KOPT-K1 (cell line): Measurements from ENCODE around the gene FOXL2.
"Not testable (repeated sequence)": the region's sequence is repeated elsewhere in the genome, so short reads cannot be mapped to it uniquely, and the experiment has no call there.

Experiments
- H3K27ac ChIP-seq: fragments of 200-600 bp; sonication (generic); 2 replicates; pipeline ENCODE4 v1.5.1; 2016; ENCODE audit warnings: antibody characterized with exemption, mild to moderate bottlenecking, low read depth, low read length; ENCODE audit not compliant: poor library complexity, severe bottlenecking
- H3K36me3 ChIP-seq: fragments of 200-600 bp; sonication (generic); 2 replicates; pipeline ENCODE4 v1.5.1; 2017; ENCODE audit warnings: antibody characterized with exemption, mild to moderate bottlenecking, low read length, moderate library complexity; ENCODE audit not compliant: insufficient read depth
- H3K9me3 ChIP-seq: fragments of 200-600 bp; sonication (generic); 2 replicates; pipeline ENCODE4 v1.5.1; 2017; ENCODE audit warnings: antibody characterized with exemption, low read length, mild to moderate bottlenecking; ENCODE audit not compliant: insufficient read depth, poor library complexity, severe bottlenecking

The FOXL2 gene

DNA sequence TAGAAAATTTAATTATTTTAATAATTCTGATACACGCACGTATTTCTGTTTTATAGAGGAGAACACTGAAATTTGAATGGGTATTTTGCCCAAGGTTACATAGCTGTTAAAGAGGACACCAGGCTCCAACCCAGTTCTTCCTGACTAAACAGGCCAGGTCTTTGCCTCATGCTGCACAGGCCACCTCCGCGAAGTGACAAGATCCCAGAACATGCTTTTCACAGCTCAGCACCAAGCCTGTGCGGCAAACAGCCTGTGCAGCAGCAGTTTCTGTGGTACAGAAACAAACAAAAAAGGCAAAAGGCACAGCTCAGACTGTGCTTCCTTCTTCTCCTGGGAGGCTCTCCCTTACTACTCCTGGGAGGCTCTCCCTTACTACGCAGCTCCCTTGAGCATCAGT, 6.5 kb downstream of the FOXL2 start:
- peaks cover 13% of the 10 kb centered on the region for H3K9me3 ChIP-seq
- no peaks in the 10 kb centered on the region for H3K36me3 ChIP-seq
- no peak overlapping the region for H3K27ac ChIP-seq

GRCh38 chr3:138939561-138940241, 7.2 kb downstream of the FOXL2 start:
- Histone ChIP-seq H3K27ac (no peak overlapping the region), H3K9me3 (peaks cover 5% of the 10 kb centered on the region), H3K36me3 (no peaks in the 10 kb centered on the region)

DNA sequence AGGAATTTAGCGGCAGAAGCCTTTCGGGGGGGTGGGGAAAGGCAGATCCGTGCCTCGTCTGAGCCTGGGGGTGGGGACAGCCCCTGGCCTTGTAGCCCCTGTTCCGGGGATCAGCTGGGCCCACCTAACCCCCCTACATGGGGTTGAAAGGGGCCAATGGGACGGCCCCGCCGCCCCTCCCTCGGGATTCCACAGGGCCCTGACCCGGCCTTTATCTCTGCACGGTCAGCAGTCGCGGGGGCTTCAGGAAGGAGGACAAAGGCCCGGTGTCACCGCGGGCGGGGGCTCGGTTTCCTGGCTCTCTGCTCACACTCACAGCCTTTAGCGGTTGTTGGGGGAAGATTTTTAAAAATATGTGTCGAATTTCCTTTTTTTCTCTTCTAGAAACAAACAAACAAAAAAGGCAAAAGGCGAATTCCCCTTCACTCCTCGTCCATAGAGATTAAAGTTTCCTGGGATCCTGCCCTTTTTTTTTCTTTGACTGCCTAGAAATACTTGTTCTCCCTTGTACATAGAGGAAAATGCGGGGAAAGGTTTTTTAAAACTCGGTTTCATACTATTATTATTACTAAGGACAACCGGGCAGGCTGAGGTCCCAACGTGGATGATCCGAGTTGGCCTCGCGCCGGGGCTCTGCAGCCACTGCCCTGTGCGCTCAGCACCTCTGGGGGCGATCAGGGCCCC, 7.9 kb downstream of the FOXL2 start:
- no peak overlapping the region for H3K27ac ChIP-seq
- H3K36me3 ChIP-seq: no peaks in the 10 kb centered on the region
- no peaks in the 10 kb centered on the region for H3K9me3 ChIP-seq

DNA sequence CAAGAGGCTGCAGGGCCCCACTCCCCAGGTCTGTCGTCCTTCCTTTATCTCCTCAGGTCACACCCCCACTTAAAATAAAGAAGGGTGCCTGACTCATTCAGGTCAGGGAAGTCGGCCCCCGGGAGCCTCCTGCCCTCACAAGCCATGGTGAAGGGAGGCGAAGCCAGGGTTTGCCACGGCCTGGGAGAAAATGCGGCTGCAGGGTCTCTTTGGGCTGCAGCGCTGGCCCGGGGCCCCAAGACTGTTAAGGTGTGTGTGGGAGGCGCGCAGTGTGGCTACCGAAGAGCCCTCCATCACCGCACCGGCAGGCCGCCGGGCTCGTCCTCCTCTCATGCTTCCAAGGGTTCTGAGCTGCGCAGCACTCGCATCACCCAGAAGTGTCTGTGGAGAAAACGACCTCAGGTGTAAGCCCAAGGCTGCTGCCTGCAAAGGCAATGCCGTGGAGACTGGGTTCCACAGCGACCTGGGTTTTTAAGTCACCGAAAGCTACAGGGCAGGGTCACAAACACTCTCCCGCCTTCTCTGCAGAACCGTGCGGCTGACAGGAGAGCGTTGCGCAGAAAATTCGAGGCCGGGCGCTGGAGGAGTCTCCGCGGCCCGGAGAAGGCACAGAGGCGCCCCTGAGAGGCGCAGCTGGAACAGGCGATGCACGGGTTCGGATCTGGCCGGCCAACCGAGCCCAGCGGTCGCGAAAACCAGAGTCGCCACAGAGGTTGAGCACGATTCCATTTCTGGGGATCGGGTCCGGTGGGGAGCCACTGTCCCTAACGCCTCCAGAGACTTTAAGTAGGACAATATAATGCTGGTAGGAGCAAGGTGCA, 8.7 kb downstream of the FOXL2 start:
- Histone ChIP-seq H3K9me3 (no peaks in the 10 kb centered on the region), H3K27ac (no peak overlapping the region), H3K36me3 (no peaks in the 10 kb centered on the region)

DNA sequence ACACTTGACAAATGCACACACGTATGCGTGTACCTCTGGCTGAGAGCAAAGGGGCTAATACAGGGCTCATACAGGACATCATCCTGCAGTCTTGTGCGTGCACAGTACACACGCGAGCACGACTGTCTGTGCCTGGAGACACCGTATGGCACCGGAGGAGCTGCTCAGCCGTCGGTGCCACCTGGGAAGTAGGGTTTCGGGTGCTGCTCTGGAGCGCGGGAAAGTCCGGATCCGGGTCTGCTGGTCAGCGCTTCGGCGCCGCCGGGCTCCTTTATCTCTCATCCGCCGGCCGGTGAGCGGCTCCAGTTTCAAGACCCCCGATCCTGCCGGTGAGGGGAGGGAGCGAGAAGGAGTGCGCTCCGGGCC, 9.3 kb downstream of the FOXL2 start:
- H3K36me3 ChIP-seq: no peaks in the 10 kb centered on the region
- H3K27ac ChIP-seq: no peak overlapping the region
- H3K9me3 ChIP-seq: no peaks in the 10 kb centered on the region

- Histone ChIP-seq H3K27ac (no peak overlapping the region), H3K9me3 (no peaks in the 10 kb centered on the region), H3K36me3 (no peaks in the 10 kb centered on the region)
These were observed 9.9 kb downstream of the FOXL2 start for GRCh38 chr3:138936741-138937689.

DNA sequence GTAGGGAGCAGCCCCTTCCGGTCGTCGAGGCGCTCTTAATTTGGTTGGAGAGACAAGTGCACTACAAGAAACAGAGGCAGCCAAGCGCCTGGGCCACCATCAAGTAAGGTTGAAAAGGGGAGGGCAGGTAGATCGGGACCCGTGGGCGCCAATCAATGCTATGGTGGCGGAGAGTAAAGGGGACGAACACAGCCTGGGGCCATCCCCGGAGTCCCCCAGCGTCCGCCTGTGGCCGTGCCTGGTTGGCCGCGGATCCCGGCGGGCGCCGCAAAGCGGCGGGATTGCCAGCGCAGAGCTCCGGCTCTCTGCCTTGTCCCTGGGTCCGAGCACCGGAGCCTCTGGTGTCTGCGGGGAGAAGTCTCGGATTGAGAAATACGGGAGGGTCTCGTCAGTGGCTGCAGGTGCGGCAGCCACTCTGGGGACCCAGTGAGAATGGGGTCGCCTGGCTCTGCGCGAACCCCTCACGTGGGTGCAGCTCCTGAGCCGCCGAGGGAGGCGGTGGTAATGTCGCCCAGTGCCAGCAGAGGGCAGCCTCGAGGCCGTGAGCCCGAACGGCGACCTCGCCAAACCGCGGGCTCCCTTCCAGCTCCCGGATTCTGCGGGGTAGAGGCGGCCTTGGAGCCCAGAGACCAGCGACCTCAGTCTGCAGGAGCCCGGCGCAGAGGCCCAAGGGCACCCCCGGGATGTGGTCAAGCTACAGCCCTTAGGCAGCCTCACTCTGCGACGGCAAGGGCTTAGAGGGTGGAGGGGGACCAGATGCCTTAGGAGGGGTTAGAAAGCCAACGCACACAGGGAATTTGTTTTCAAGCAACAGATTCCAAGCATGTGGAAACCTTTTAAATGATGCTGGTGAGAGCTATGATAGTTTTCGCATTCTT, 10.8 kb downstream of the FOXL2 start:
- Histone ChIP-seq H3K9me3 (no peaks in the 10 kb centered on the region), H3K27ac (no peak overlapping the region)

GRCh38 chr3:138935505-138935862, 11.5 kb downstream of the FOXL2 start:
- no peaks in the 10 kb centered on the region for H3K36me3 ChIP-seq
- H3K9me3 ChIP-seq: no peaks in the 10 kb centered on the region
- H3K27ac ChIP-seq: no peak overlapping the region

More for the DNA sequence above, 10.8 kb downstream of the FOXL2 start:
- no peaks in the 10 kb centered on the region for H3K36me3 ChIP-seq

GRCh38 chr3:138933981-138934691, 12.8 kb downstream of the FOXL2 start:
- Histone ChIP-seq H3K27ac (no peak overlapping the region), H3K36me3 (no peaks in the 10 kb centered on the region), H3K9me3 (no peaks in the 10 kb centered on the region)

GRCh38 chr3:138933068-138933668, 13.8 kb downstream of the FOXL2 start:
- Histone ChIP-seq H3K36me3 (no peaks in the 10 kb centered on the region), H3K27ac (no peak overlapping the region), H3K9me3 (no peaks in the 10 kb centered on the region)

- H3K36me3 ChIP-seq: no peaks in the 10 kb centered on the region
- H3K9me3 ChIP-seq: no peaks in the 10 kb centered on the region
- H3K27ac ChIP-seq: no peak overlapping the region
These were observed 18.1 kb downstream of the FOXL2 start for GRCh38 chr3:138928727-138929372.

- Histone ChIP-seq H3K36me3 (no peaks in the 10 kb centered on the region), H3K9me3 (no peaks in the 10 kb centered on the region), H3K27ac (no peak overlapping the region)
These were observed 23.4 kb downstream of the FOXL2 start for GRCh38 chr3:138923531-138923994.

DNA sequence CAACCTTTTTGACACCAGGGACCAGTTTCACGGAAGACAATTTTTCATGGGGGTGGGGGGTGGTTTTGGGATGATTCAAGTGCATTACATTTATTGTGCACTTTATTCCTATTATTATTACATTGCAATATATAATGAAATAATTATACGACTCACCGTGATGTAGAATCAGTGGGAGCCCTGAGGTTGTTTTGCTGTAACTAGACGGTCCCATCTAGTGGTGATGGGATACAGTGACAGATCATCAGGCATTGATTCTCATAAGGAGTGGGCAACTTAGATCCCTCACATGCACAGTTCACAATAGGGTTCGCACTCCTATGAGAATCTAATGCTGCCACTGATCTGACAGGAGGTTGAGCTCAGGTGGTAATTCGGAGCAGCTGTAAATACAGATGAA, 24.5 kb downstream of the FOXL2 start:
- H3K9me3 ChIP-seq, H3K27ac ChIP-seq, H3K36me3 ChIP-seq: not testable (repeated sequence)
